ENCODE measurements around the gene ADAMTS12.
"Not testable (repeated sequence)": the region's sequence is repeated elsewhere in the genome, so short reads cannot be mapped to it uniquely, and the experiment has no call there.

The ADAMTS12 gene

DNA sequence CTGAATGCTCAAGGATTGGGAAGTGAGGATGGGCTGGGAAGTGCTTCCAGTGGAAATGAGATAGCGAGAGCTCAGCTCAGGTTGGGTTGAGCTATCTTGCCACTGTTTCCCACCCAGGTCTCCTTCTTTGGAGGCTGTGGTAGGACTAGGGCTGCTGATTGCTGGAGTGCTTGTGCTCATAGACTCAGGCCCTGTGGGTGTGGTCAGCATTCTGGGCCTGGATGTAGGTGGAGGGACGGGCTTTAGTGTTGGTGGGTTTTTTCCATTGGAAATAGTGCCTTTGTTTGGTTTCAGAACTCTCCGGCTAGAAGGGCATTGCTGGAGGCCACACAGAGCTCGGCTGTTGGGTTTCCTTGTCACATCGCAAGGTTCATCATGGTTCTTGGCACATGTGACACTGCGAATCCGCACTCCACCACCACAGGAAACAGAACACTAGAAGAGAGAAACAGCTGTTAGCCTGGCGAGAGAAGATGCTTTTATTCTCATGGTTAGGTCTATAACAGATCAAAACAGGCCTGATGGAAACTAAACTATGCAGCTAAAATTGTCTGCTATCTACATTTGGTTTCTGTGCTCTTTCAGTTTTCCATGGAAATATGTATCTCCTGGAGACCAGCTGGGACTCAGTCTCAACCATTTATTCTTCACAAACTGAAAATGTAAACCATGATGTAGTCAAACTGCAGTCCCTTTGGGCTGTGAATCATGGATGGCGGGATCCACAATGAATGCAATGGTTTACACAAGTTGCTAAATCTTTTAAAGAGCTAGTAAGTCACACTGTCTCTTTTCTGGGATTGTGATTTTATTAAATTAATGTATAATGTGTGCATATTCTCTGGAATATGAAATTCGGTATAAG lies 314.8 kb downstream of the ADAMTS12 start:
- no peak for DNase-seq

DNA sequence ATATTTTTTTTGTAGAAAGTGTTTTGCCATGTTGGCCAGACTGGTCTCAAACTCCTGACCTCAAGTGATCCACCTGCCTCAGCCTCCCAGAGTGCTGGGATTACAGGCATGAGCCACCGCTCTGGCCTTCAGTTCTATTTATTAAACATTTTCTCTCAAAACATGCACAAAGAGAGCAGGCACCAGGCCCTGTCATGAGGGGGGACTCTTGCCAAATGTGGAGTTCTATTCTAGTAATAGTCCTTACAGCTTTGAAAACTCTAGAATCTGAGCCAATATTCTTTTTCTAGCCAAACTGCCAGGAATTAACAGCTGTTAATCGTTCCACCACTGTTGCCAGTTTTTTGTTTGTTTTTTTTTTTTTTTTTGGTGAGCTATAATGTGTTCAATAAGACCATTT lies 326.5 kb downstream of the ADAMTS12 start:
- no peak for DNase-seq

GRCh38 chr5:33563983-33564908 lies 327.5 kb downstream of the ADAMTS12 start:
- DNase-seq = no peak

- no peak for DNase-seq
Observed at GRCh38 chr5:33563530-33563929, 328.3 kb downstream of the ADAMTS12 start.

GRCh38 chr5:33558489-33558888 lies 333.3 kb downstream of the ADAMTS12 start:
- DNase-seq = no peak

GRCh38 chr5:33557605-33558004 lies 334.2 kb downstream of the ADAMTS12 start:
- no peak for DNase-seq

- DNase-seq = no peak
Observed at GRCh38 chr5:33556330-33557328, 335.2 kb downstream of the ADAMTS12 start.

- no peak for DNase-seq
Observed at GRCh38 chr5:33549982-33550567, 341.7 kb downstream of the ADAMTS12 start.

DNA sequence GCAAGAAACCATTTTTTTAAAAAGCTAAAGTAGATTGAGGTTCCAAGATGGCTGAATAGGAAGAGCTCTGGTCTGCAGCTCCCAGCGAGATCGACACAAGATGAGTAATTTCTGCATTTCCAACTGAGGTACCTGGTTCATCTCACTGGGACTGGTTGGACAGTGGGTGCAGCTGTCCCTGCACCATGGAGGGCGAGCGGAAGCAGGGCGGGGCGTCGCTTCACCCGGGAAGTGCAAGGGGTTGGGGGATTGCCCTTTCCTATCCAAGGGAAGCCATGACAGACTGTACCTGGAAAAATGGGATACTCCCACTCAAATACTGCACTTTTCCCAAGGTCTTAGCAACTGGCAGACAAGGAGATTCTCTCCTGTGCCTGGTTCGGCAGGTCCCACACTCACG lies 352.0 kb downstream of the ADAMTS12 start:
- DNase-seq = not testable (repeated sequence)

DNA sequence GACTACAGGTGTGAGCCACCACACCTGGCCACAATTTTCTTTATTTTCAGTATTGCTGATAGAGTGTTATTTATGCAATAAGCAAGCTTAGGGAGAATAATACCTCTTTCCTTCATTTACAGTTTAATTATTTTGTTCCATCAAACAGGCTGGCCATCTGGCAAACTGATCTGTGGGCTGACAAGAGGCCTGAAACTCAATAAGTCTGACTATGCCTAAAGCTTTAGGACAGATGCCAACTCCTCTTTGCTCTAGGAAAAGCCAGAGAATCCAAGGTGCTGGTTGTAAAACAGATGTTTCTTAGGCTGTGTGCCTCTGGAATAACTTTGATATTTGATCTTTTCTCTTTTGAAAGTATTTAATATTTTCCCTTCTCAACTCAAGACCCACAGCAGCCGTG lies 352.6 kb downstream of the ADAMTS12 start:
- DNase-seq = no peak

GRCh38 chr5:33538201-33538600 lies 353.6 kb downstream of the ADAMTS12 start:
- no peak for DNase-seq

GRCh38 chr5:33537240-33537639 lies 354.6 kb downstream of the ADAMTS12 start:
- no peak for DNase-seq

DNA sequence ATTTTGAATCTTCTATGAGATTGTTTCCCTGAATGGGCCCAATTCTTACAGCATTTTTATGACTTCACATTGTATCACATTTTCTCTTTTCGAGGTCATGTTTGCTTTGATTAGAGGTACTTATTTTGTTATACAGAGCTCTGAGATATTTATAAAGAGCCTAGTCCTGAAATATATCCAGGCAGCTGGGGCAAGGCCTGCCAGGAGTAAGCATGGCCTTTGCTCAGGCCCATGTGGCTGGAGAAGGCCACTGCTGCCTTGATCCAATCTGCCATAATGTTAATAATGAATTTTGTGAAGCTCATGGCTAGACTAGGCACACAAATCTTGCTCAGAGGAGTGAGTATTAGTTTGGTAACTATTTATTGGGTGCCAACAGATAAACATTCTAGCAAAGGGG lies 355.0 kb downstream of the ADAMTS12 start:
- no peak for DNase-seq

DNA sequence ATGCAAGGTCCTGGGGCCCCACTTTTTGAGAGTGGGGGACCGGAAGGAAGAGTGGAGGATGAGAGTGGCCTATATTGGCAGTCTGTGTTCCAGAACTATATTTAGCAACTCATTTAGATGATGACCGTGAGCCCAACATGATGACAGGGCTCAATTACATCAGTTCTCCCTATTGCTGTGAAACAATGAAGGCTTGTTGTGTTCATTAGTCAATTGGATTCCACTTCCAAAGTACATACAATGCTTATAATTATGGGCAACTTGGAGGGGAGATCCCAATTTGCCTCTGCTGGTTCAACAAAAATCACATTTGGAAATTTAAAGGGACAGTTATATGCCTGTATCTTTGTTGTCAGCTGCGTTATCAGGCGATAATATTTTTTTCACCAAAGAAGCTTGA lies 360.0 kb downstream of the ADAMTS12 start:
- DNase-seq = no peak

DNA sequence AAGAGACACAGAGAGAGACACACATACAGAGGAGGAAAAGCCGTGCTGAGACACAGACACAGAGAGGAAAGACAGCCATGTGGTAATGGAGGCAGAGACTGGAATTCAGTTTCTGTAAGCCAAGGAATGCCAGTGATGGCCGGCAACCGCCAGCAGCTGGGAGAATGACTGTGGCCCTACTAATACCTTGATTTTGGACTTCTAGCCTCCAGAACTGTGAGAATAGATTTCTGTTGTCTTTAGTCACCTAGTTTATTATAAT lies 360.8 kb downstream of the ADAMTS12 start:
- no peak for DNase-seq

- no peak for DNase-seq
Observed at GRCh38 chr5:33530183-33531036, 361.4 kb downstream of the ADAMTS12 start.

DNA sequence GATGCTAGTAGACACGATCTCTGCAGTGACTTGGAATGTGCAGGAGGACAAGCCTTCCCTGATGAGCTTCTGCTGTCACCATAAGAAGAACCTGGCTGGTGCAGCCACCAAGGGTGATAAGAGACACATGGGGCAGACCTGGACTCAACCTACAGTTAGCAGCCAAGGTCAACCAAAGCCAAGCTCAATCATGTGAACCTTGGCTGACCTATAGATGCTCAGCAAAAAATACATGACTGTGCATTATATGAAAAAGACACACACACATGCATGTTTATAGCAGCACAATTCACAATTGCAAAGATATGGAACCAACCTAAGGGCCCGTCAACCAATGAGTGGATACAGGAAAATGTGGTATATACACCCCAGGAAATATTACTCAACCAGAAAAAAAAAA lies 364.1 kb downstream of the ADAMTS12 start:
- no peak for DNase-seq

- no peak for DNase-seq
Observed at GRCh38 chr5:33526755-33527154, 365.0 kb downstream of the ADAMTS12 start.

- no peak for DNase-seq
Observed at GRCh38 chr5:33524476-33524875, 367.3 kb downstream of the ADAMTS12 start.

GRCh38 chr5:33523208-33523771 lies 368.5 kb downstream of the ADAMTS12 start:
- no peak for DNase-seq

DNA sequence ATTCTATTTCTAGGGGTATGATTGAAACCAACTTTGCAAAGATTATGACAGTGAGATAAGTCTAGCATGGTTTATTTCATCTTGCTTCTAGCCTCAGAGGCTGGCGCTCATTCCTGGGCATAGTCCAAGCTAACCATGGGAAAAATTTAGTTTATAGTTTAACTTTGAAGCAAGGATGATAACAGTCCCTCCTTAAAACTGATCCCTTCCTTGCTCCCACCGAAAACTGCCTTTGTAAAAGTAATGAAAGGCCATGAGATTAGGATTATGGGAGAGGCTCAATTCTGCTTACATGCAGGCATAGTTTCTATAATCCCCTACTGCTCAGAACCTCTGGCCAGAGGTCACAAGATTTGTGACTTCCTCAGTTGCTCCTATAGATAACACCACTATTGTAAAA lies 375.4 kb downstream of the ADAMTS12 start:
- DNase-seq = no peak
